B cell (primary cell): Measurements from ENCODE around the gene SLC25A10. TPM values are rescaled to one million over a fixed set of nuclear protein-coding genes. Genes with fewer than 3 reads are reported as not detected.

ENCODE experiments used
- ATAC-seq: fragments of 200-7000 bp; cut with Tn5 transposase; one replicate; pipeline ENCODE4 v1.10.0; 2021; ENCODE audit warnings: low read depth, mild to moderate bottlenecking, moderate number of reproducible peaks, moderate library complexity
- CTCF ChIA-PET: fragments of 350-600 bp; sonication (Branson Sonifier 250); formaldehyde crosslinking; loops from one replicate; lab custom pipeline; 2021; ENCODE audit warnings: antibody characterized with exemption, inconsistent platforms; lab: Charles Lee
- POLR2A ChIA-PET: fragments of 350-600 bp; sonication (Branson Sonifier 250); formaldehyde crosslinking; loops from one replicate; lab custom pipeline; 2021; ENCODE audit warnings: antibody characterized with exemption; lab: Charles Lee
- DNase-seq: peaks from one replicate; pipeline ENCODE4 v3.0.0; 2013
- H2AFZ ChIP-seq: 2 replicates; pipeline ENCODE4 v1.6.1; 2012; ENCODE audit warnings: mild to moderate bottlenecking, low read depth, low read length; ENCODE audit not compliant: insufficient read depth, poor library complexity, severe bottlenecking
- H3K27ac ChIP-seq, 2 donors: 1 replicate in 1 of 2; 2 replicates in 1 of 2; pipeline ENCODE4 v1.5.1; 2012 to 2013; ENCODE audit warnings: low read length in 2 of 2, mild to moderate bottlenecking in 2 of 2, moderate library complexity in 1 of 2
- H3K27me3 ChIP-seq, 4 experiments: fragments of 200-600 bp in 1 of 4; sonication (generic) in 1 of 4; replicated peaks in 1 of 4; 1 replicate in 2 of 4; 2 replicates in 2 of 4; pipeline versions ENCODE4 v1.6.1 to v1.7.0; 2013 to 2016; ENCODE audit warnings: low read length in 3 of 4, mild to moderate bottlenecking in 2 of 4, mixed read lengths in 1 of 4, moderate library complexity in 1 of 4; ENCODE audit not compliant: insufficient read depth in 4 of 4, control insufficient read depth in 3 of 4; ENCODE audit errors: control extremely low read depth in 1 of 4
- H3K36me3 ChIP-seq, 2 experiments: replicated peaks in 1 of 2; 1 replicate in 1 of 2; 2 replicates in 1 of 2; pipeline versions ENCODE4 v1.6.1 to v1.7.1; 2013; ENCODE audit warnings: low read length in 1 of 2; ENCODE audit not compliant: insufficient read depth in 2 of 2, control insufficient read depth in 1 of 2; ENCODE audit errors: control extremely low read depth in 1 of 2, extremely low read depth in 1 of 2
- H3K4me1 ChIP-seq, 2 donors: fragments of 200-600 bp in 1 of 2; sonication (generic) in 1 of 2; 1 replicate in 1 of 2; 2 replicates in 1 of 2; pipeline versions ENCODE4 v1.5.1 to v1.6.1; 2013 to 2017; ENCODE audit warnings: low read length in 2 of 2; ENCODE audit not compliant: control insufficient read depth in 2 of 2, insufficient read depth in 2 of 2
- H3K4me2 ChIP-seq: replicated peaks from 2 replicates; pipeline ENCODE3; 2012; ENCODE audit warnings: mild to moderate bottlenecking, low read depth, low read length; ENCODE audit not compliant: poor library complexity, severe bottlenecking
- H3K4me3 ChIP-seq, 5 experiments: fragments of 200-600 bp in 1 of 5; sonication (generic) in 1 of 5; 1 replicate in 3 of 5; 2 replicates in 2 of 5; pipeline versions ENCODE4 v1.5.1 to v1.7.0; 2011 to 2016; ENCODE audit warnings: low read length in 4 of 5, mild to moderate bottlenecking in 4 of 5, low read depth in 2 of 5, control low read depth in 1 of 5, moderate library complexity in 1 of 5; ENCODE audit not compliant: insufficient read depth in 1 of 5; ENCODE audit errors: control extremely low read depth in 1 of 5, extremely low read depth in 1 of 5
- H3K79me2 ChIP-seq: fragments of 200-600 bp; sonication (generic); one replicate; pipeline ENCODE4 v1.6.0; 2016; ENCODE audit warnings: low read length; ENCODE audit not compliant: control insufficient read depth, insufficient read depth
- H3K9ac ChIP-seq: fragments of 200-600 bp; sonication (generic); 2 replicates; pipeline ENCODE4 v1.6.1; 2017; ENCODE audit warnings: mild to moderate bottlenecking, low read length, moderate library complexity
- H3K9me3 ChIP-seq, 3 donors: one replicate each; pipeline versions ENCODE4 v1.6.1 to v1.7.1; 2013; ENCODE audit warnings: low read length in 2 of 3; ENCODE audit not compliant: control insufficient read depth in 2 of 3, insufficient read depth in 1 of 3; ENCODE audit errors: control extremely low read depth in 1 of 3
- H4K20me1 ChIP-seq: 2 replicates; pipeline ENCODE4 v1.6.0; 2012; ENCODE audit warnings: mild to moderate bottlenecking, low read length; ENCODE audit not compliant: insufficient read depth, control insufficient read depth, poor library complexity, severe bottlenecking
- H3K27ac Mint-ChIP-seq: one replicate; pipeline ENCODE4 v1.8.0; 2021; ENCODE audit warnings: mixed read lengths
- H3K27me3 Mint-ChIP-seq: one replicate; pipeline ENCODE4 v1.8.0; 2021; ENCODE audit warnings: mixed read lengths
- H3K4me1 Mint-ChIP-seq: one replicate; pipeline ENCODE4 v1.8.0; 2021; ENCODE audit warnings: mixed read lengths
- H3K4me3 Mint-ChIP-seq: one replicate; pipeline ENCODE4 v1.8.0; 2021; ENCODE audit warnings: mixed read lengths
- H3K9me3 Mint-ChIP-seq: one replicate; pipeline ENCODE4 v1.8.0; 2022; ENCODE audit warnings: mixed read lengths; ENCODE audit not compliant: insufficient read depth
- CTCF ChIP-seq: fragments of 200-600 bp; IDR thresholded peaks from one replicate; pipeline ENCODE4 v1.8.0; 2022; ENCODE audit warnings: antibody characterized with exemption, mild to moderate bottlenecking
- EZH2 ChIP-seq: IDR thresholded peaks from 2 replicates; pipeline ENCODE4 v1.6.1; 2012; ENCODE audit warnings: borderline replicate concordance, low read depth, mild to moderate bottlenecking, moderate library complexity, low read length; ENCODE audit not compliant: insufficient read depth, poor library complexity, severe bottlenecking
- WGBS: methylation state at CpG from one replicate; pipeline ENCODE4 v1.1.5; 2013; ENCODE audit warnings: missing lambda C conversion rate; ENCODE audit not compliant: insufficient coverage; 5-methylcytosine and 5-hydroxymethylcytosine counted together
- intact Hi-C: fragments of 100-400 bp; cut with micrococcal nuclease; formaldehyde crosslinking; loops from one replicate; pipeline ENCODE4 v1.10.0; 2022
- polyA plus RNA-seq: library from polyadenylated mRNA; depleted of rRNA; stranded (reverse); fragments of >200 nt; gene quantifications from 2 replicates; pipeline ENCODE4 v1.2.3, GENCODE V29; 2012
- total RNA-seq, 2 donors: library from RNA; stranded (reverse); fragments of 120-200 nt in 1 of 2; gene quantifications; 1 replicate in 1 of 2; 2 replicates in 1 of 2; pipeline versions ENCODE4 v1.2.3 to v1.2.4, GENCODE V29; 2013 to 2022

Gene SLC25A10
- total and polyA plus RNA-seq, 2 donors (not counting 1 experiment from before 2014, with no cell fraction given): 3.9 to 5.0 TPM

- Histone ChIP-seq H3K27ac (peak within 1 kb of the TSS; percentile 69 to 80), H3K79me2 (peaks cover 54% of the 10 kb centered on the region), H3K27me3 (no peaks in the 10 kb centered on the region), H3K4me1 (peaks cover 19 to 25% of the 10 kb centered on the region in 2 donors), H2AFZ (peak within 1 kb of the TSS; percentile 89), H3K4me2 (peak within 1 kb of the TSS; percentile 93), H3K4me3 (peak within 1 kb of the TSS; percentile 77 to 98 (median 93)), H3K9me3 (no peaks in the 10 kb centered on the region), H3K9ac (peak within 1 kb of the TSS; percentile 88), H3K36me3 (peaks cover 0 to 25% of the 10 kb centered on the region in 2 experiments), H4K20me1 (peaks cover 8% of the 10 kb centered on the region)
- Mint-ChIP-seq H3K4me3 (peak within 1 kb of the TSS; percentile 91), H3K27ac (peak within 1 kb of the TSS; percentile 96), H3K9me3 (no peaks in the 10 kb centered on the region), H3K4me1 (peaks cover 23% of the 10 kb centered on the region), H3K27me3 (no peaks in the 10 kb centered on the region)
- TF ChIP-seq EZH2 (no peak), CTCF (no peak)
- under 1% methylated on average over 96 of the region's 96 CpGs for WGBS
- POLR2A ChIA-PET: interaction anchor here (0.5 to 0.7 kb wide), 2 partner anchors 17 to 628 kb away, joined by 3 read pairs; partner anchors contain the start of genes ARL16 and HGS
- DNase-seq (peak; percentile 94), ATAC-seq (peak; percentile 97)
- intact Hi-C loops: loop anchor here (1.0 to 2.0 kb wide), 5 partner anchors 17 to 427 kb away; partner anchors contain the start of genes ARL16, FAAP100, MRPL12 and NDUFAF8
- CTCF ChIA-PET: interaction anchor here (1.8 kb wide), 1 partner anchor 17 kb away, joined by 5 read pairs; the partner anchor contains the start of genes ARL16 and HGS
These were observed 45.5 kb upstream of the SLC25A10 start, which contains the start of the genes CCDC137 and OXLD1 for GRCh38 chr17:81666342-81667191. CCDC137 (plus strand) TSS chr17:81666737; CDS start chr17:81666767, 30 bp downstream. OXLD1 (minus strand) TSS chr17:81666605; CDS start chr17:81666577, 28 bp downstream.
